SK-N-MC (cell line): ENCODE measurements around the gene COX7A1.

ENCODE experiments used
- EZH2 ChIP-seq: fragments of 200-600 bp; sonication (generic); IDR thresholded peaks from one replicate; pipeline ENCODE4 v1.6.1; 2017; ENCODE audit warnings: antibody characterized with exemption
- FOXP2 ChIP-seq: optimal IDR thresholded peaks from 2 replicates; pipeline ENCODE3; 2011; ENCODE audit warnings: mild to moderate bottlenecking, moderate library complexity; ENCODE audit not compliant: insufficient read depth; ENCODE audit errors: extremely low read length, control extremely low read depth
- POLR2AphosphoS5 ChIP-seq: IDR thresholded peaks from 2 replicates; pipeline ENCODE4 v1.6.1; 2012; ENCODE audit warnings: mild to moderate bottlenecking, low read depth, low read length, borderline replicate concordance

GRCh38 chr19:36115453-36116343, 36.5 kb downstream of the COX7A1 start, which contains the start of gene TBCB:
- no peak; the same call in 1 of the 2 replicates for TF ChIP-seq POLR2AphosphoS5
- TF ChIP-seq EZH2: no peak
- TF ChIP-seq FOXP2: no peak
